Mesenchymal stem cell (in vitro differentiated cells and primary cell): ENCODE measurements around the gene HOXD9.

Source experiments
- DNase-seq: peaks from one replicate; pipeline ENCODE4 v3.0.0-alpha.2; 2013
- H2AFZ ChIP-seq: one replicate; pipeline ENCODE4 v1.6.1; 2013; ENCODE audit warnings: low read depth, mild to moderate bottlenecking, control low read depth, inconsistent platforms, low read length, moderate library complexity
- H2AK5ac ChIP-seq: 2 replicates; pipeline ENCODE4 v1.6.1; 2013; ENCODE audit warnings: low read length, moderate library complexity, mild to moderate bottlenecking, inconsistent platforms; ENCODE audit not compliant: severe bottlenecking
- H2BK120ac ChIP-seq: one replicate; pipeline ENCODE4 v1.6.1; 2013; ENCODE audit warnings: low read depth, mild to moderate bottlenecking, inconsistent platforms, low read length, moderate library complexity
- H2BK12ac ChIP-seq, 2 experiments: one replicate each; pipeline ENCODE4 v1.6.1; 2013; ENCODE audit warnings: inconsistent platforms in 2 of 2, low read length in 2 of 2, mild to moderate bottlenecking in 2 of 2, moderate library complexity in 2 of 2, control low read depth in 1 of 2
- H2BK15ac ChIP-seq: one replicate; pipeline ENCODE4 v1.6.1; 2013; ENCODE audit warnings: mild to moderate bottlenecking, low read depth, inconsistent platforms; ENCODE audit not compliant: poor library complexity, severe bottlenecking
- H2BK5ac ChIP-seq: 2 replicates; pipeline ENCODE4 v1.6.1; 2013; ENCODE audit warnings: low read depth, mild to moderate bottlenecking, low read length, control low read depth, inconsistent platforms; ENCODE audit not compliant: poor library complexity, severe bottlenecking
- H3K14ac ChIP-seq, 2 experiments: one replicate each; pipeline ENCODE4 v1.6.1; 2013; ENCODE audit warnings: inconsistent platforms in 2 of 2, low read length in 2 of 2, control low read depth in 1 of 2, mild to moderate bottlenecking in 1 of 2, moderate library complexity in 1 of 2
- H3K18ac ChIP-seq, 2 experiments: one replicate each; pipeline ENCODE4 v1.6.1; 2013; ENCODE audit warnings: inconsistent platforms in 2 of 2, low read length in 2 of 2, control low read depth in 1 of 2, low read depth in 1 of 2, mild to moderate bottlenecking in 1 of 2
- H3K23ac ChIP-seq, 2 experiments: one replicate each; pipeline ENCODE4 v1.6.1; 2013; ENCODE audit warnings: inconsistent platforms in 2 of 2, low read length in 2 of 2, mild to moderate bottlenecking in 2 of 2, moderate library complexity in 2 of 2, control low read depth in 1 of 2
- H3K27ac ChIP-seq: 2 replicates; pipeline ENCODE4 v1.5.1; 2013; ENCODE audit warnings: mild to moderate bottlenecking, moderate library complexity, low read length, control low read depth, inconsistent platforms; ENCODE audit not compliant: poor library complexity, severe bottlenecking
- H3K27me3 ChIP-seq, 2 experiments: 2 replicates each; pipeline versions ENCODE4 v1.6.1 to v1.7.0; 2013; ENCODE audit warnings: low read length in 2 of 2, mild to moderate bottlenecking in 2 of 2, moderate library complexity in 2 of 2, control low read depth in 1 of 2, inconsistent platforms in 1 of 2; ENCODE audit not compliant: control insufficient read depth in 1 of 2, insufficient read depth in 1 of 2
- H3K36me3 ChIP-seq, 2 experiments: 2 replicates each; pipeline versions ENCODE4 v1.6.1 to v1.7.0; 2013; ENCODE audit warnings: low read length in 2 of 2, control low read depth in 1 of 2, inconsistent platforms in 1 of 2, low read depth in 1 of 2, mild to moderate bottlenecking in 1 of 2; ENCODE audit not compliant: insufficient read depth in 2 of 2, control insufficient read depth in 1 of 2
- H3K4ac ChIP-seq, 2 experiments: one replicate each; pipeline ENCODE4 v1.6.1; 2013; ENCODE audit warnings: inconsistent platforms in 2 of 2, low read length in 2 of 2, mild to moderate bottlenecking in 2 of 2, moderate library complexity in 2 of 2, control low read depth in 1 of 2, low read depth in 1 of 2
- H3K4me1 ChIP-seq: 2 replicates; pipeline ENCODE4 v1.6.1; 2013; ENCODE audit warnings: low read depth, low read length, control low read depth; ENCODE audit not compliant: control insufficient read depth, insufficient read depth
- H3K4me2 ChIP-seq: 2 replicates; pipeline ENCODE4 v1.6.1; 2013; ENCODE audit warnings: low read length, mild to moderate bottlenecking, inconsistent platforms; ENCODE audit not compliant: poor library complexity, severe bottlenecking
- H3K4me3 ChIP-seq, 2 experiments: 2 replicates each; pipeline versions ENCODE4 v1.5.1 to v1.7.0; 2013; ENCODE audit warnings: low read length in 2 of 2, mild to moderate bottlenecking in 2 of 2, control low read depth in 1 of 2, low read depth in 1 of 2; ENCODE audit not compliant: insufficient read depth in 1 of 2
- H3K79me1 ChIP-seq: replicated peaks from 2 replicates; pipeline ENCODE4 v1.6.1; 2013; ENCODE audit warnings: mild to moderate bottlenecking, control low read depth, low read length, inconsistent platforms; ENCODE audit not compliant: poor library complexity, severe bottlenecking
- H3K9ac ChIP-seq: 2 replicates; pipeline ENCODE4 v1.7.0; 2013; ENCODE audit warnings: mild to moderate bottlenecking, low read length, moderate library complexity
- H3K9me3 ChIP-seq: 2 replicates; pipeline ENCODE4 v1.7.0; 2013; ENCODE audit warnings: mild to moderate bottlenecking, low read length; ENCODE audit not compliant: control insufficient read depth
- H4K8ac ChIP-seq: one replicate; pipeline ENCODE4 v1.6.1; 2013; ENCODE audit warnings: inconsistent platforms, mild to moderate bottlenecking, low read length, moderate library complexity
- H4K91ac ChIP-seq: one replicate; pipeline ENCODE4 v1.6.1; 2013; ENCODE audit warnings: mild to moderate bottlenecking, low read length, inconsistent platforms
- WGBS: methylation state at CpG from one replicate; pipeline ENCODE4 v1.1.7; 2013; ENCODE audit warnings: mixed read lengths; 5-methylcytosine and 5-hydroxymethylcytosine counted together

HOXD9 gene

GRCh38 chr2:176079831-176080539, 42.5 kb upstream of the HOXD9 start:
- H2BK120ac ChIP-seq, result no peak overlapping the region
- no peaks in the 10 kb centered on the region for H3K79me1 ChIP-seq
- no peak overlapping the region for H2AK5ac ChIP-seq
- no peak overlapping the region for H2BK12ac ChIP-seq
- no peak overlapping the region for H3K14ac ChIP-seq
- H3K36me3 ChIP-seq, result peaks cover 0 to 3% of the 10 kb centered on the region in 2 experiments
- no peak overlapping the region for H4K91ac ChIP-seq
- no peak overlapping the region for H3K23ac ChIP-seq
- peak overlapping the region; percentile 17 to 55 for H3K4me3 ChIP-seq
- H3K27ac ChIP-seq, result no peak overlapping the region
- H3K9ac ChIP-seq, result no peak overlapping the region
- peaks cover 24% of the 10 kb centered on the region for H3K4me1 ChIP-seq
- peaks cover 4% of the 10 kb centered on the region for H3K9me3 ChIP-seq
- no peak for DNase-seq
- H3K27me3 ChIP-seq, result peaks cover 88 to 95% of the 10 kb centered on the region in 2 experiments
- WGBS, result under 1% methylated on average over 57 of the region's 86 CpGs
- no peak overlapping the region for H2BK5ac ChIP-seq
- no peak overlapping the region for H2AFZ ChIP-seq
- H3K4ac ChIP-seq, result no peak overlapping the region
- H3K4me2 ChIP-seq, result peak overlapping the region; percentile 63
- no peak overlapping the region for H3K18ac ChIP-seq
- H2BK15ac ChIP-seq, result no peak overlapping the region
- no peak overlapping the region for H4K8ac ChIP-seq

- peak overlapping the region in 1 of 2 experiments; percentile 37 for H3K4me3 ChIP-seq
- peaks cover 88 to 95% of the 10 kb centered on the region in 2 experiments for H3K27me3 ChIP-seq
- no peak overlapping the region for H3K27ac ChIP-seq
- peaks cover 4% of the 10 kb centered on the region for H3K9me3 ChIP-seq
- no peak overlapping the region for H2BK5ac ChIP-seq
- peaks cover 27% of the 10 kb centered on the region for H3K4me1 ChIP-seq
- H3K36me3 ChIP-seq, result peaks cover 0 to 3% of the 10 kb centered on the region in 2 experiments
- H2AFZ ChIP-seq, result no peak overlapping the region
- H2AK5ac ChIP-seq, result no peak overlapping the region
- H3K18ac ChIP-seq, result no peak overlapping the region
- peak overlapping the region; percentile 63 for H3K4me2 ChIP-seq
- H3K14ac ChIP-seq, result no peak overlapping the region
- 3% methylated on average over 52 of the region's 68 CpGs for WGBS
- no peak overlapping the region for H2BK120ac ChIP-seq
- no peak overlapping the region for H2BK12ac ChIP-seq
- H3K4ac ChIP-seq, result no peak overlapping the region
- DNase-seq, result no peak
- no peak overlapping the region for H3K23ac ChIP-seq
- H2BK15ac ChIP-seq, result peak overlapping the region; percentile 13
- H4K91ac ChIP-seq, result no peak overlapping the region
- H4K8ac ChIP-seq, result no peak overlapping the region
- H3K79me1 ChIP-seq, result no peaks in the 10 kb centered on the region
- H3K9ac ChIP-seq, result no peak overlapping the region
Measured at GRCh38 chr2:176080540-176081375, 41.8 kb upstream of the HOXD9 start.

- WGBS, result 10% methylated on average over 12 of the region's 17 CpGs
- no peak overlapping the region for H3K18ac ChIP-seq
- H3K27me3 ChIP-seq, result peaks cover 88 to 95% of the 10 kb centered on the region in 2 experiments
- no peak for DNase-seq
- no peak overlapping the region for H3K14ac ChIP-seq
- no peak overlapping the region for H2BK12ac ChIP-seq
- no peak overlapping the region for H3K4me3 ChIP-seq
- no peak overlapping the region for H3K4ac ChIP-seq
- H3K4me2 ChIP-seq, result no peak overlapping the region
- no peak overlapping the region for H3K27ac ChIP-seq
- no peak overlapping the region for H2AFZ ChIP-seq
- H4K91ac ChIP-seq, result no peak overlapping the region
- no peak overlapping the region for H3K9ac ChIP-seq
- no peaks in the 10 kb centered on the region for H3K79me1 ChIP-seq
- H3K23ac ChIP-seq, result no peak overlapping the region
- H2BK15ac ChIP-seq, result peak overlapping the region; percentile 48
- peaks cover 0 to 3% of the 10 kb centered on the region in 2 experiments for H3K36me3 ChIP-seq
- H2AK5ac ChIP-seq, result no peak overlapping the region
- no peak overlapping the region for H2BK120ac ChIP-seq
- H3K9me3 ChIP-seq, result peaks cover 3% of the 10 kb centered on the region
- no peak overlapping the region for H4K8ac ChIP-seq
- peaks cover 32% of the 10 kb centered on the region for H3K4me1 ChIP-seq
- H2BK5ac ChIP-seq, result no peak overlapping the region
Measured at GRCh38 chr2:176081376-176081836, 41.1 kb upstream of the HOXD9 start.
